Bladder microvascular endothelial cell (primary cell): ENCODE data around the gene TENT4B. TPM values are rescaled to one million over a fixed set of nuclear protein-coding genes. Genes with fewer than 3 reads are reported as not detected.

Experiments
- total RNA-seq: library from RNA; depleted of rRNA; stranded (reverse); fragments of >200 nt; gene quantifications from 2 replicates; pipeline ENCODE4 v1.2.3, GENCODE V29; 2014

The TENT4B gene
- total RNA-seq = 6.3 and 12.0 TPM in 2 replicates

GRCh38 chr16:50152807-50153595 lies at the start of gene TENT4B:
Gene TENT4B, plus strand, starts transcription at chr16:50153306. Its CDS starts 316 bp downstream, at chr16:50153622.

GRCh38 chr16:50266337-50267091 lies 113.4 kb downstream of the TENT4B start, which contains the start of gene ADCY7:
Gene ADCY7, plus strand, starts transcription at chr16:50266551. Its CDS starts 21,629 bp downstream, at chr16:50288180.

Other genes starting within 250 kb of the TENT4B start
- gene CNEP1R1, start 128.1 kb upstream of the TENT4B start, total RNA-seq = 20.6 and 29.8 TPM in 2 replicates
- 19.9 and 27.3 TPM in 2 replicates for gene HEATR3, start 87.3 kb upstream of the TENT4B start, total RNA-seq
- gene ADCY7, start 113.2 kb downstream of the TENT4B start, total RNA-seq = 1.8 and 6.1 TPM in 2 replicates
- 30.3 and 47.1 TPM in 2 replicates for gene BRD7, start 215.7 kb downstream of the TENT4B start, total RNA-seq